SK-N-SH (cell line): ENCODE results near the gene CLVS2. TPM values are rescaled to one million over a fixed set of nuclear protein-coding genes. Genes with fewer than 3 reads are reported as not detected.

Source experiments
- CTCF ChIA-PET: fragments of 300-600, 350-600 bp; formaldehyde crosslinking; extraction: SDS; loops from one replicate; lab custom pipeline; 2021; lab: Yijun Ruan, JAX
- POLR2A ChIA-PET: fragments of 350-600 bp; sonication (Branson Sonifier 250); formaldehyde crosslinking; extraction: SDS; loops from one replicate; lab custom pipeline; 2020; ENCODE audit warnings: antibody characterized with exemption, inconsistent platforms; lab: Yijun Ruan, JAX
- DNase-seq: peaks from one replicate; pipeline ENCODE4 v3.0.0; 2012
- H2AFZ ChIP-seq: fragments of 200-600 bp; sonication (generic); 2 replicates; pipeline ENCODE4 v1.8.1; 2016; ENCODE audit warnings: antibody characterized with exemption, mild to moderate bottlenecking, low read depth
- H3F3A ChIP-seq: fragments of 200-600 bp; sonication (generic); replicated peaks from 2 replicates; pipeline ENCODE3; 2016; ENCODE audit warnings: antibody characterized with exemption, mild to moderate bottlenecking; ENCODE audit not compliant: insufficient read depth
- H3K27ac ChIP-seq, 2 experiments: fragments of 200-500 bp in 1 of 2; fragments of 200-600 bp in 1 of 2; sonication (Bioruptor generic) in 1 of 2; sonication (generic), shearing (Covaris generic) in 1 of 2; 2 replicates each; pipeline versions ENCODE4 v1.5.1 to v1.6.1; 2014 to 2016; ENCODE audit warnings: low read depth in 2 of 2, inconsistent platforms in 1 of 2, low read length in 1 of 2, mild to moderate bottlenecking in 1 of 2, mixed read lengths in 1 of 2
- H3K27me3 ChIP-seq: fragments of 200-600 bp; sonication (generic), shearing (Covaris generic); 2 replicates; pipeline ENCODE4 v1.6.1; 2016; ENCODE audit warnings: mixed run types; ENCODE audit not compliant: insufficient read depth
- H3K36me3 ChIP-seq, 2 experiments: fragments of 200-500 bp in 1 of 2; fragments of 200-600 bp in 1 of 2; sonication (Bioruptor generic) in 1 of 2; sonication (generic) in 1 of 2; replicated peaks in 1 of 2; 2 replicates each; pipeline versions ENCODE3 to v1.5.1; 2014 to 2016; ENCODE audit warnings: low read length in 1 of 2, mild to moderate bottlenecking in 1 of 2; ENCODE audit not compliant: insufficient read depth in 2 of 2, control insufficient read depth in 1 of 2
- H3K4me1 ChIP-seq, 2 experiments: fragments of 200-500 bp in 1 of 2; fragments of 200-600 bp in 1 of 2; sonication (Bioruptor generic) in 1 of 2; sonication (generic), shearing (Covaris generic) in 1 of 2; 2 replicates each; pipeline versions ENCODE4 v1.5.1 to v1.6.1; 2014 to 2016; ENCODE audit warnings: low read depth in 1 of 2, low read length in 1 of 2, mixed run types in 1 of 2; ENCODE audit not compliant: insufficient read depth in 2 of 2, control insufficient read depth in 1 of 2
- H3K4me2 ChIP-seq: fragments of 200-600 bp; sonication (generic), shearing (Covaris generic); 2 replicates; pipeline ENCODE4 v1.6.1; 2017; ENCODE audit warnings: mixed run types
- H3K4me3 ChIP-seq, 2 experiments: fragments of 200-500 bp in 1 of 2; fragments of 200-600 bp in 1 of 2; sonication (Bioruptor generic) in 1 of 2; sonication (generic), shearing (Covaris generic) in 1 of 2; 2 replicates each; pipeline versions ENCODE4 v1.5.1 to v1.8.1; 2014 to 2016; ENCODE audit warnings: low read depth in 2 of 2, inconsistent platforms in 1 of 2, low read length in 1 of 2, mild to moderate bottlenecking in 1 of 2, mixed read lengths in 1 of 2, moderate library complexity in 1 of 2
- H3K79me2 ChIP-seq: fragments of 200-600 bp; sonication (generic); 2 replicates; pipeline ENCODE4 v1.8.1; 2017; ENCODE audit warnings: mild to moderate bottlenecking; ENCODE audit not compliant: insufficient read depth
- H3K9ac ChIP-seq: fragments of 200-600 bp; sonication (generic); 2 replicates; pipeline ENCODE4 v1.6.1; 2017; ENCODE audit warnings: mixed run types
- H3K9me2 ChIP-seq: fragments of 200-600 bp; sonication (generic); 2 replicates; pipeline ENCODE4 v1.6.1; 2017; ENCODE audit warnings: mixed run types
- H3K9me3 ChIP-seq: fragments of 200-600 bp; sonication (generic); 2 replicates; pipeline ENCODE4 v1.6.1; 2017; ENCODE audit warnings: mixed run types, mild to moderate bottlenecking, moderate library complexity
- H4K20me1 ChIP-seq: fragments of 200-600 bp; sonication (generic); 2 replicates; pipeline ENCODE4 v1.6.1; 2017; ENCODE audit warnings: mild to moderate bottlenecking, mixed run types; ENCODE audit not compliant: insufficient read depth
- CHD2 ChIP-seq: fragments of 150-350 bp; IDR thresholded peaks from 2 replicates; pipeline ENCODE4 v1.6.1; 2018; ENCODE audit warnings: low read length; ENCODE audit not compliant: partially characterized antibody
- CTCF ChIP-seq: fragments of 200-600 bp; sonication (generic); IDR thresholded peaks from 2 replicates; pipeline ENCODE4 v1.6.1; 2017; ENCODE audit warnings: antibody characterized with exemption, mild to moderate bottlenecking, moderate library complexity
- ELF1 ChIP-seq: IDR thresholded peaks from 2 replicates; pipeline ENCODE4 v1.4.0; 2012
- EP300 ChIP-seq, 2 experiments: IDR thresholded peaks; 2 replicates each; pipeline versions ENCODE4 v1.4.0 to v1.6.1; 2012; ENCODE audit warnings: borderline replicate concordance in 1 of 2, low read depth in 1 of 2, low read length in 1 of 2
- EZH2phosphoT487 ChIP-seq: fragments of 200-600 bp; sonication (generic); IDR thresholded peaks from 2 replicates; pipeline ENCODE4 v1.6.1; 2017; ENCODE audit warnings: low read depth, mixed run types, mild to moderate bottlenecking, antibody characterized with exemption, moderate library complexity, borderline replicate concordance
- FOSL2 ChIP-seq: IDR thresholded peaks from 2 replicates; pipeline ENCODE4 v1.4.0; 2012; ENCODE audit warnings: low read depth, mild to moderate bottlenecking, moderate library complexity, borderline replicate concordance
- FOXJ3 ChIP-seq: sonication (generic); formaldehyde crosslinking; IDR thresholded peaks from 2 replicates; pipeline ENCODE4 v1.5.1; 2020; ENCODE audit warnings: mild to moderate bottlenecking, missing genetic modification reagents
- FOXM1 ChIP-seq: IDR thresholded peaks from 2 replicates; pipeline ENCODE4 v1.4.0; 2012; ENCODE audit warnings: low read depth, mild to moderate bottlenecking
- GATA2 ChIP-seq: sonication (generic); formaldehyde crosslinking; IDR thresholded peaks from 2 replicates; pipeline ENCODE4 v1.5.0; 2020; ENCODE audit warnings: mild to moderate bottlenecking, missing genetic modification reagents
- IRF3 ChIP-seq: fragments of 150-350 bp; IDR thresholded peaks from 2 replicates; pipeline ENCODE4 v1.6.1; 2016; ENCODE audit warnings: mild to moderate bottlenecking, low read depth, low read length
- JUND ChIP-seq: IDR thresholded peaks from 2 replicates; pipeline ENCODE4 v1.4.0; 2012
- MAX ChIP-seq: IDR thresholded peaks from 2 replicates; pipeline ENCODE4 v1.4.0; 2012; ENCODE audit warnings: low read depth
- NFIC ChIP-seq: IDR thresholded peaks from 2 replicates; pipeline ENCODE4 v1.4.0; 2012; ENCODE audit warnings: borderline replicate concordance
- NRF1 ChIP-seq: IDR thresholded peaks from 2 replicates; pipeline ENCODE4 v1.6.1; 2012; ENCODE audit warnings: low read depth, mild to moderate bottlenecking, low read length
- RXRA ChIP-seq: IDR thresholded peaks from 2 replicates; pipeline ENCODE4 v1.4.0; 2012; ENCODE audit warnings: low read depth, mild to moderate bottlenecking, borderline replicate concordance
- SIN3A ChIP-seq: IDR thresholded peaks from 2 replicates; pipeline ENCODE4 v1.6.1; 2012; ENCODE audit warnings: low read depth, mild to moderate bottlenecking, low read length, moderate library complexity, borderline replicate concordance
- TAF1 ChIP-seq: IDR thresholded peaks from 2 replicates; pipeline ENCODE4 v1.6.1; 2012; ENCODE audit warnings: low read depth, mild to moderate bottlenecking, low read length, moderate library complexity, borderline replicate concordance
- TCF12 ChIP-seq: IDR thresholded peaks from 2 replicates; pipeline ENCODE4 v1.4.0; 2012
- TEAD4 ChIP-seq: IDR thresholded peaks from 2 replicates; pipeline ENCODE4 v1.4.0; 2012; ENCODE audit warnings: mild to moderate bottlenecking, borderline replicate concordance; ENCODE audit not compliant: insufficient read depth
- USF1 ChIP-seq: IDR thresholded peaks from 2 replicates; pipeline ENCODE4 v1.4.0; 2012; ENCODE audit warnings: low read depth, borderline replicate concordance
- USF2 ChIP-seq: fragments of 150-350 bp; IDR thresholded peaks from 2 replicates; pipeline ENCODE4 v1.6.1; 2017; ENCODE audit warnings: antibody characterized with exemption, low read length, low read depth, borderline replicate concordance
- ZBTB33 ChIP-seq: IDR thresholded peaks from 2 replicates; pipeline ENCODE4 v1.4.0; 2012; ENCODE audit warnings: low read depth, borderline replicate concordance
- WGBS: methylation state at CpG from one replicate; pipeline ENCODE4 v1.1.6; 2017; ENCODE audit warnings: low lambda C conversion rate; 5-methylcytosine and 5-hydroxymethylcytosine counted together
- polyA plus RNA-seq, 3 experiments: library from polyadenylated mRNA; depleted of rRNA; stranded (reverse); fragments of >200 nt; gene quantifications; 2 replicates each; pipeline ENCODE4 v1.2.3, GENCODE V29; 2012

CLVS2 gene
- polyA plus RNA-seq, 1 of the 3 experiments (the other 2 are of a cell fraction) = 0.05 TPM

GRCh38 chr6:122977180-122977579, 18.9 kb upstream of the CLVS2 start (continued):
- TF ChIP-seq ELF1 (no peak), ZBTB33 (no peak), TCF12 (no peak), CTCF (no peak)
- TF ChIP-seq, all 33 proteins: peak for 0

- Histone ChIP-seq H3F3A (no peaks in the 10 kb centered on the region), H4K20me1 (no peaks in the 10 kb centered on the region)
- POLR2A ChIA-PET = no interaction called here
- TF ChIP-seq NFIC (no peak), FOXJ3 (CRISPR knock-in tag) (no peak), JUND (no peak), EP300 (IDR thresholded peaks at IDR 0.05; ENCODE audit: borderline replicate concordance in 1 of 2, low read depth in 1 of 2, low read length in 1 of 2) (no peak), RXRA (no peak), IRF3 (no peak), CHD2 (no peak), EZH2phosphoT487 (no peak), USF1 (no peak), USF2 (no peak), MAX (no peak), TCF12 (no peak), TAF1 (no peak), NRF1 (no peak), GATA2 (CRISPR knock-in tag) (no peak), FOSL2 (no peak), TEAD4 (no peak), FOXM1 (no peak), SIN3A (no peak)
Observed at GRCh38 chr6:122984393-122984792, 11.6 kb upstream of the CLVS2 start.

More at GRCh38 chr6:122984393-122984792, 11.6 kb upstream of the CLVS2 start:
- no peaks in the 10 kb centered on the region for H3K27me3 ChIP-seq
- no peak for DNase-seq
- 8% methylated on average over 2 of the region's 2 CpGs for WGBS
- H3K36me3 ChIP-seq = no peaks in the 10 kb centered on the region
- no peak overlapping the region for H3K9ac ChIP-seq
- no peak overlapping the region for H3K4me2 ChIP-seq
- no peak overlapping the region for H3K27ac ChIP-seq
- H3K9me3 ChIP-seq = no peaks in the 10 kb centered on the region
- no peaks in the 10 kb centered on the region for H3K4me1 ChIP-seq
- H3K9me2 ChIP-seq = no peaks in the 10 kb centered on the region
- no peak overlapping the region for H3K4me3 ChIP-seq
- CTCF ChIA-PET = no interaction called here
- no peak overlapping the region for H2AFZ ChIP-seq
- H3K79me2 ChIP-seq = no peaks in the 10 kb centered on the region
